BE2C (cell line): ENCODE results near the gene TBC1D24.
"Not testable (repeated sequence)": the region's sequence is repeated elsewhere in the genome, so short reads cannot be mapped to it uniquely, and the experiment has no call there.

Experiments
- DNase-seq: peaks from one replicate; pipeline ENCODE4 v3.0.0-alpha.2; 2020
- H3K27me3 ChIP-seq: fragments of 250-450 bp; sonication (Bioruptor Pico); 2 replicates; pipeline ENCODE4 v1.5.1; 2020; ENCODE audit warnings: mild to moderate bottlenecking
- H3K36me3 ChIP-seq: fragments of 250-450 bp; sonication (Bioruptor Pico); 2 replicates; pipeline ENCODE4 v1.5.1; 2020; ENCODE audit warnings: mild to moderate bottlenecking
- H3K4me1 ChIP-seq: fragments of 250-450 bp; sonication (Bioruptor Pico); 2 replicates; pipeline ENCODE4 v1.5.1; 2020
- H3K4me3 ChIP-seq: 2 replicates; pipeline ENCODE4 v1.5.1; 2011; ENCODE audit warnings: low read depth, low read length
- H3K9me3 ChIP-seq: fragments of 250-450 bp; sonication (Bioruptor Pico); 2 replicates; pipeline ENCODE4 v1.5.1; 2020
- TF ChIP-seq, protein P1 (sequence below): IDR thresholded peaks from 2 replicates; pipeline ENCODE4 v1.5.1; 2012; ENCODE audit warnings: mild to moderate bottlenecking, low read depth, low read length

TBC1D24 gene

DNA sequence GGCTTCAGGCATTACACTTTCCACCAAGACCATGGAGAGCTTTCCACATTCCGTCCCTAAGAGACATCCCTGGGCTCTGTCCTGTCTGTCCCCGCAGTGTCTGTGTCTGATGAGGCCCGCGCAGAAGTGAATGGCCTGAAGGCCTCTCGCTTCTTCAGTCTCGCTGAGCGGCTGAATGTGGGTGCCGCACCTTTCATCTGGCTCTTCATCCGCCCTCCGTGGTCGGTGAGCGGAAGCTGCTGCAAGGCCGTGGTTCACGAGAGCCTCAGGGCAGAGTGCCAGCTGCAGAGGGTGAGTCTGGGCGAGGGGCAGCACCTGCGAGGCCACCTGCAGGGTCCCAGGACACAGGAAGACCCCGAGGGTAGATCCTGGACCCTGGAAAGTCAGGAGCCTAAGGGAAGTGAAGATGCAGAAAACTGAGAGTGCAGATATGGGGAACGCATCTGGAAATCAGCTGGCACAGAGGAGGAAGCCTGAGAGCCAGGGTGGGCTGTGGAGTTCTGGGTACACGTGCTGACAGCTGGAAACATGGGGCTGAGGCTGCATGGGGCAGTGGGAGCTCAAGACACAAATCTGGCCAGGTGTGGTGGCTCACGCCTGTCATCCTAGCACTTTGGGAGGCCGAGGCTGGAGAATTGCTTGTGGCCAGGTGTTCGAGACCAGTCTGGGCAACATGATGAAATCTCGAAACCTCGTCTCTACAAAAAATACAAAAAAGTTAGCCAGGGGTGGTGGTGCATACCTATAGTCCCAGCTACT, 37.7 kb upstream of the TBC1D24 start:
- Histone ChIP-seq H3K4me1 (no peaks in the 10 kb centered on the region), H3K27me3 (no peaks in the 10 kb centered on the region), H3K36me3 (peaks cover 86% of the 10 kb centered on the region), H3K4me3 (no peak overlapping the region), H3K9me3 (no peaks in the 10 kb centered on the region)
- TF ChIP-seq, protein P1, sequence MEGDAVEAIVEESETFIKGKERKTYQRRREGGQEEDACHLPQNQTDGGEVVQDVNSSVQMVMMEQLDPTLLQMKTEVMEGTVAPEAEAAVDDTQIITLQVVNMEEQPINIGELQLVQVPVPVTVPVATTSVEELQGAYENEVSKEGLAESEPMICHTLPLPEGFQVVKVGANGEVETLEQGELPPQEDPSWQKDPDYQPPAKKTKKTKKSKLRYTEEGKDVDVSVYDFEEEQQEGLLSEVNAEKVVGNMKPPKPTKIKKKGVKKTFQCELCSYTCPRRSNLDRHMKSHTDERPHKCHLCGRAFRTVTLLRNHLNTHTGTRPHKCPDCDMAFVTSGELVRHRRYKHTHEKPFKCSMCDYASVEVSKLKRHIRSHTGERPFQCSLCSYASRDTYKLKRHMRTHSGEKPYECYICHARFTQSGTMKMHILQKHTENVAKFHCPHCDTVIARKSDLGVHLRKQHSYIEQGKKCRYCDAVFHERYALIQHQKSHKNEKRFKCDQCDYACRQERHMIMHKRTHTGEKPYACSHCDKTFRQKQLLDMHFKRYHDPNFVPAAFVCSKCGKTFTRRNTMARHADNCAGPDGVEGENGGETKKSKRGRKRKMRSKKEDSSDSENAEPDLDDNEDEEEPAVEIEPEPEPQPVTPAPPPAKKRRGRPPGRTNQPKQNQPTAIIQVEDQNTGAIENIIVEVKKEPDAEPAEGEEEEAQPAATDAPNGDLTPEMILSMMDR = no peak
- DNase-seq = no peak

GRCh38 chr16:2438121-2438520, 36.8 kb upstream of the TBC1D24 start:
- Histone ChIP-seq H3K4me1 (no peaks in the 10 kb centered on the region), H3K9me3 (no peaks in the 10 kb centered on the region), H3K4me3 (no peak overlapping the region), H3K27me3 (no peaks in the 10 kb centered on the region), H3K36me3 (peaks cover 78% of the 10 kb centered on the region)
- TF ChIP-seq, protein P1 = no peak
- no peak for DNase-seq

GRCh38 chr16:2439598-2439997, 35.3 kb upstream of the TBC1D24 start:
- TF ChIP-seq, protein P1 = no peak
- DNase-seq = no peak
- Histone ChIP-seq H3K9me3 (no peaks in the 10 kb centered on the region), H3K27me3 (no peaks in the 10 kb centered on the region), H3K4me3 (no peak overlapping the region), H3K4me1 (no peaks in the 10 kb centered on the region), H3K36me3 (peaks cover 74% of the 10 kb centered on the region)

- peaks cover 80% of the 10 kb centered on the region for H3K36me3 ChIP-seq
- not testable (repeated sequence) for DNase-seq, H3K9me3 ChIP-seq, H3K4me3 ChIP-seq, H3K27me3 ChIP-seq, H3K4me1 ChIP-seq
Observed at GRCh38 chr16:2441143-2441804, 33.7 kb upstream of the TBC1D24 start.

DNA sequence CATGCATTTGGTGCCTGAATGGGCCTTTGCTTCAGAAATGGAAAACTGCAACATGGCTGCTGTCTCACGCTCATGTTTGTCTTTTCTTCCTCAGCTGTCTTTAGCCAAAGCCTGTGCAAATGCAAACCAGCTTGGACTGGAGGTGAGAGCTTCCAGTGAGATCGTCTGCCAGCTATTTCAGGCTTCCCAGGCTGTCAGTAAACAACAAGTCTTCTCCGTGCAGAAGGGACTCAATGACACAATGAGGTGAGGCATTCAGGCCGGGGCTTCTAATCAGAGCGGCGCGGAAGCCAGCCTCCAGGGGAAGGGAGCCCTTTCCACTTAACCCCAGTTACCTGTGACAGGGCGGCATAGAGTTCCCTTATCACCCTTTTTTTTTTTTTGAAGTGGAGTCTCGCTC, 31.4 kb upstream of the TBC1D24 start:
- no peak for DNase-seq
- Histone ChIP-seq H3K9me3 (no peaks in the 10 kb centered on the region), H3K36me3 (peaks cover 78% of the 10 kb centered on the region), H3K4me1 (no peaks in the 10 kb centered on the region), H3K4me3 (no peak overlapping the region), H3K27me3 (no peaks in the 10 kb centered on the region)
- TF ChIP-seq, protein P1 = no peak

GRCh38 chr16:2447920-2448583, 26.9 kb upstream of the TBC1D24 start:
- Histone ChIP-seq H3K4me1 (no peaks in the 10 kb centered on the region), H3K27me3 (no peaks in the 10 kb centered on the region), H3K9me3 (no peaks in the 10 kb centered on the region), H3K4me3 (no peak overlapping the region), H3K36me3 (peaks cover 90% of the 10 kb centered on the region)
- TF ChIP-seq, protein P1 = no peak
- no peak for DNase-seq
